Heart left ventricle (tissue), 13 donors: Measurements from ENCODE around the gene MPZ.
"Not testable (repeated sequence)": the region's sequence is repeated elsewhere in the genome, so short reads cannot be mapped to it uniquely, and the experiment has no call there.

ENCODE experiments used
- POLR2A ChIP-seq, 2 donors: fragments of 450-650 bp; IDR thresholded peaks; one replicate each; pipeline ENCODE4 v1.6.1; 2017; ENCODE audit warnings: antibody characterized with exemption in 2 of 2, mild to moderate bottlenecking in 2 of 2, moderate library complexity in 2 of 2
- TF ChIP-seq, protein P1 (sequence below), 12 donors: fragments of 200-600 bp; sonication (generic) in 4 of 12; IDR thresholded peaks; one replicate each; pipeline versions ENCODE4 v1.5.0 to v1.8.0; 2018 to 2022; ENCODE audit warnings: antibody characterized with exemption in 12 of 12, mild to moderate bottlenecking in 5 of 12
- donor health status: ischemic (EF 13 %, LVEDD 7.1; RV severe dilation, severe dysfunction).
- donor health status: DM: no; HTN: yes; CAD: no.
- donor health status: DM: no; HTN: no; CAD: no.
- donor health status: ischemic (EF 25% LVEDD 6.9; RV normal size, moderate dysfunction).
- donor health status: ischemic (EF 25% LVEDD 5.7; RV mildly dilated, moderate dysfunction).
- donor health status: ischemic (EF 35%, LVEDD 5.7; RV mildly dilated, moderate dysfunction).
- donor health status: nonischemic (EF 11% LVEDD 7.7; RV severe dilation, severe dysfunction).
- donor health status: DM: yes; HTN: yes; CAD: no.
- donor health status: PGD.
- donor health status: ischemic (EF 29% LVEDD 5.4; RV normal size, mild dysfunction).
- donor health status: nonischemic (EF 23%, LVEDD 6.1; RV moderate dilation, normal function).

DNA sequence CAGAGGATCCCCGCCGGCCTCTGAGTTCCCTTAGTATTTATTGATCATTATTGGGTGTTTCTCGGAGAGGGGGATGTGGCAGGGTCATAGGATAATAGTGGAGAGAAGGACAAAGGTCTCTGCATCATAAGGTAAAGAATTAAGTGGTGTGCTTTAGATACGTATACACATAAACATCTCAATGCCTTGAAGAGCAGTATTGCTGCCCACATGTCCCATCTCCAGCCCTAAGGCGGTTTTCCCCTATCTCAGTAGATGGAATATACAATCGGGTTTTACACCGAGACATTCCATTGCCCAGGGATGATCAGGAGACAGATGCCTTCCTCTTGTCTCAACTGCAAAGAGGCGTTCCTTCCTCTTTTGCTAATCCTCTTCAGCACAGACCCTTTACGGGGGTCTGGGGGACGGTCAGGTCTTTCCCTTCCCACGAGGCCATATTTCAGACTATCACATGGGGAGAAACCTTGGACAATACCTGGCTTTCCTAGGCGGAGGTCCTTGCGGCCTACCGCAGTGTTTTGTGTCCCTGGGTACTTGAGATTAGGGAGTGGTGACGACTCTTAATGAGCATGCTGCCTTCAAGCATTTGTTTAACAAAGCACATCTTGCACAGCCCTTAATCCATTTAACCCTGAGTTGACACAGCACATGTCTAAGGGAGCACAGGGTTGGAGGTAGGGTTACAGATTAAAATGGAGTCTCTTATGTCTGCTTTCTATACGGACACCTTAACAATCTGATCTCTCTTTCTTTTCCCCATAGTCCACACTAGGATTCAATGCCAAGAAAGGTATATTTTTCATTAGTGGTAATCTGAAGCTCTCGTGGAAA, 6.3 kb upstream of the MPZ start:
- TF ChIP-seq, protein P1, sequence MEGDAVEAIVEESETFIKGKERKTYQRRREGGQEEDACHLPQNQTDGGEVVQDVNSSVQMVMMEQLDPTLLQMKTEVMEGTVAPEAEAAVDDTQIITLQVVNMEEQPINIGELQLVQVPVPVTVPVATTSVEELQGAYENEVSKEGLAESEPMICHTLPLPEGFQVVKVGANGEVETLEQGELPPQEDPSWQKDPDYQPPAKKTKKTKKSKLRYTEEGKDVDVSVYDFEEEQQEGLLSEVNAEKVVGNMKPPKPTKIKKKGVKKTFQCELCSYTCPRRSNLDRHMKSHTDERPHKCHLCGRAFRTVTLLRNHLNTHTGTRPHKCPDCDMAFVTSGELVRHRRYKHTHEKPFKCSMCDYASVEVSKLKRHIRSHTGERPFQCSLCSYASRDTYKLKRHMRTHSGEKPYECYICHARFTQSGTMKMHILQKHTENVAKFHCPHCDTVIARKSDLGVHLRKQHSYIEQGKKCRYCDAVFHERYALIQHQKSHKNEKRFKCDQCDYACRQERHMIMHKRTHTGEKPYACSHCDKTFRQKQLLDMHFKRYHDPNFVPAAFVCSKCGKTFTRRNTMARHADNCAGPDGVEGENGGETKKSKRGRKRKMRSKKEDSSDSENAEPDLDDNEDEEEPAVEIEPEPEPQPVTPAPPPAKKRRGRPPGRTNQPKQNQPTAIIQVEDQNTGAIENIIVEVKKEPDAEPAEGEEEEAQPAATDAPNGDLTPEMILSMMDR (IDR thresholded peaks at IDR 0.05), result not testable (repeated sequence)
- TF ChIP-seq POLR2A (IDR thresholded peaks at IDR 0.05), result not testable (repeated sequence)
